ENCODE measurements around the gene RPL36AL.

DNA sequence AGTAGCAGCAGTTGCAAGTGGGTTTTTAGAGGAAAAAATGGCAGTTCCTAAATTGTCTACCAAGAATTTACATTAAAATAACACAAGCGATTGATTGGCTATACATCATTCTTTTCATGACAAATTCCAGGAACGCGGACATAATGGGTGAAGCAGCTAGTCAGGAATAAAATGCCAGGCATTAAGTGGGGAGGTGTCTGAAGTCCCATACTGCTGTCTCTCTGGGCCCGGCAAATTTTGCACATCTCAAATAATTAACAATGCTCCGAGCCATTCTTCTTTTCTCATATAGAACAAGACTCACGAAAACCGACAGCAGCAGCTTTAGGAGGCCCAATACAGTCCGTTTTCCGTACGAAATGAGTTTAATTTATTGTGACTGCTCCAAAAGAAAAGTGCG, 696 bp downstream of the RPL36AL start:
- TF ChIP-seq, protein P1, sequence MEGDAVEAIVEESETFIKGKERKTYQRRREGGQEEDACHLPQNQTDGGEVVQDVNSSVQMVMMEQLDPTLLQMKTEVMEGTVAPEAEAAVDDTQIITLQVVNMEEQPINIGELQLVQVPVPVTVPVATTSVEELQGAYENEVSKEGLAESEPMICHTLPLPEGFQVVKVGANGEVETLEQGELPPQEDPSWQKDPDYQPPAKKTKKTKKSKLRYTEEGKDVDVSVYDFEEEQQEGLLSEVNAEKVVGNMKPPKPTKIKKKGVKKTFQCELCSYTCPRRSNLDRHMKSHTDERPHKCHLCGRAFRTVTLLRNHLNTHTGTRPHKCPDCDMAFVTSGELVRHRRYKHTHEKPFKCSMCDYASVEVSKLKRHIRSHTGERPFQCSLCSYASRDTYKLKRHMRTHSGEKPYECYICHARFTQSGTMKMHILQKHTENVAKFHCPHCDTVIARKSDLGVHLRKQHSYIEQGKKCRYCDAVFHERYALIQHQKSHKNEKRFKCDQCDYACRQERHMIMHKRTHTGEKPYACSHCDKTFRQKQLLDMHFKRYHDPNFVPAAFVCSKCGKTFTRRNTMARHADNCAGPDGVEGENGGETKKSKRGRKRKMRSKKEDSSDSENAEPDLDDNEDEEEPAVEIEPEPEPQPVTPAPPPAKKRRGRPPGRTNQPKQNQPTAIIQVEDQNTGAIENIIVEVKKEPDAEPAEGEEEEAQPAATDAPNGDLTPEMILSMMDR (IDR thresholded peaks at IDR 0.05) = no peak
- no peak for TF ChIP-seq POLR2A (IDR thresholded peaks at IDR 0.05)
- TF ChIP-seq POLR2AphosphoS5 (IDR thresholded peaks at IDR 0.05) = no peak

Measured in transverse colon (tissue), 4 donors.